K562 (cell line): ENCODE results near the gene DDR1. TPM values are rescaled to one million over a fixed set of nuclear protein-coding genes. Genes with fewer than 3 reads are reported as not detected.
"Not testable (repeated sequence)": the region's sequence is repeated elsewhere in the genome, so short reads cannot be mapped to it uniquely, and the experiment has no call there.

Source experiments
- ATAC-seq: fragments of 200-7000 bp; cut with Tn5 transposase; 3 replicates; pipeline ENCODE4 v1.9.1; 2020; ENCODE audit warnings: moderate library complexity
- BruUV-seq: library from RNA; stranded (reverse); fragments of 400-500 nt; replicated peaks from 2 replicates; lab custom pipeline; 2021; lab: Mats Ljungman, UMichigan
- CTCF ChIA-PET: fragments of 300-600 bp; formaldehyde crosslinking; extraction: SDS; loops from one replicate; lab custom pipeline; 2021; ENCODE audit warnings: low intra/inter-chr PET ratio; lab: Yijun Ruan, JAX
- POLR2A ChIA-PET: fragments of 300-600, 350-650 bp; sonication (Branson Sonifier 250); formaldehyde crosslinking; extraction: SDS; loops from one replicate; lab custom pipeline; 2021; ENCODE audit warnings: antibody characterized with exemption, inconsistent platforms; lab: Yijun Ruan, JAX
- DNase-seq, 4 experiments: peaks; one replicate each; pipeline versions ENCODE4 v3.0.0 to v3.0.0-alpha.2; 2011 to 2018; ENCODE audit warnings: low spot score in 3 of 4, mixed read lengths in 3 of 4; ENCODE audit errors: extremely low read depth in 1 of 4
- FAIRE-seq: peaks from 2 replicates; lab custom pipeline; 2011; peaks lifted over from hg19 to GRCh38; lab: Jason Lieb, UNC
- H2AFZ ChIP-seq: 2 replicates; pipeline ENCODE4 v1.6.0; 2011; ENCODE audit warnings: low read depth, low read length, control low read depth, inconsistent platforms
- H3K27ac ChIP-seq: fragments of 200-600 bp; 3 replicates; pipeline ENCODE4 v1.8.0; 2011; ENCODE audit warnings: low read depth, mild to moderate bottlenecking, control low read depth, inconsistent platforms, low read length, moderate library complexity, mixed read lengths; ENCODE audit errors: extremely low read depth
- H3K27me3 ChIP-seq, 2 experiments: fragments of 300-600 bp in 1 of 2; 2 replicates in 1 of 2; 3 replicates in 1 of 2; pipeline versions ENCODE4 v1.6.0 to v1.8.0; 2011; ENCODE audit warnings: inconsistent platforms in 2 of 2, low read length in 2 of 2, mild to moderate bottlenecking in 1 of 2, mixed read lengths in 1 of 2, moderate library complexity in 1 of 2; ENCODE audit not compliant: control insufficient read depth in 2 of 2, insufficient read depth in 2 of 2
- H3K36me3 ChIP-seq: fragments of 300-600 bp; 3 replicates; pipeline ENCODE4 v1.8.0; 2011; ENCODE audit warnings: mild to moderate bottlenecking, low read length, inconsistent platforms; ENCODE audit not compliant: control insufficient read depth, insufficient read depth
- H3K4me1 ChIP-seq, 2 experiments: fragments of 200-600 bp in 1 of 2; replicated peaks in 1 of 2; 2 replicates in 1 of 2; 3 replicates in 1 of 2; pipeline versions ENCODE4 v1.5.1 to v1.8.0; 2011; ENCODE audit warnings: inconsistent platforms in 2 of 2, low read length in 2 of 2, mild to moderate bottlenecking in 1 of 2, mixed read lengths in 1 of 2, moderate library complexity in 1 of 2; ENCODE audit not compliant: control insufficient read depth in 2 of 2, insufficient read depth in 2 of 2
- H3K4me2 ChIP-seq: 2 replicates; pipeline ENCODE4 v1.6.1; 2011; ENCODE audit warnings: low read length, control low read depth, inconsistent platforms, mixed read lengths; ENCODE audit not compliant: insufficient read depth
- H3K4me3 ChIP-seq: fragments of 200-600 bp; sonication (generic), shearing (Covaris generic); 2 replicates; pipeline ENCODE4 v1.5.1; 2016; ENCODE audit warnings: control low read depth, inconsistent platforms
- H3K79me2 ChIP-seq: fragments of 200-600 bp; 3 replicates; pipeline ENCODE4 v1.8.0; 2011; ENCODE audit warnings: low read length, inconsistent platforms; ENCODE audit not compliant: control insufficient read depth, insufficient read depth
- H3K9ac ChIP-seq, 2 experiments: 2 replicates each; pipeline versions ENCODE4 v1.6.0 to v1.6.1; 2011; ENCODE audit warnings: low read depth in 2 of 2, low read length in 2 of 2, control low read depth in 1 of 2, inconsistent platforms in 1 of 2, mild to moderate bottlenecking in 1 of 2, mixed read lengths in 1 of 2; ENCODE audit not compliant: insufficient read depth in 1 of 2
- H3K9me1 ChIP-seq: one replicate; pipeline ENCODE4 v1.6.0; 2011; ENCODE audit warnings: inconsistent platforms, mild to moderate bottlenecking, low read length, moderate library complexity; ENCODE audit not compliant: control insufficient read depth, insufficient read depth
- H3K9me3 ChIP-seq: replicated peaks from 2 replicates; pipeline ENCODE4 v1.5.1; 2011; ENCODE audit warnings: low read depth, low read length, inconsistent platforms; ENCODE audit not compliant: control insufficient read depth, insufficient read depth
- H4K20me1 ChIP-seq: replicated peaks from 2 replicates; pipeline ENCODE4 v1.6.1; 2011; ENCODE audit warnings: low read length, inconsistent platforms, mixed read lengths; ENCODE audit not compliant: control insufficient read depth, insufficient read depth
- CREB3L1 ChIP-seq: fragments of 450-650 bp; IDR thresholded peaks from 2 replicates; pipeline ENCODE4 v1.6.1; 2014; ENCODE audit warnings: low read depth, mild to moderate bottlenecking, moderate library complexity, borderline replicate concordance
- NFYB ChIP-seq: IDR thresholded peaks from 2 replicates; pipeline ENCODE4 v1.6.1; 2011; ENCODE audit warnings: mild to moderate bottlenecking, moderate library complexity; ENCODE audit not compliant: insufficient read length; ENCODE audit errors: extremely low read depth
- PHTF2 ChIP-seq: fragments of 250-450 bp; sonication (Bioruptor Pico); IDR thresholded peaks from 2 replicates; pipeline ENCODE4 v1.5.0; 2021; ENCODE audit warnings: mild to moderate bottlenecking
- RBM17 ChIP-seq: fragments of 200-400 bp; formaldehyde crosslinking; IDR thresholded peaks from 2 replicates; pipeline ENCODE4 v1.6.1; 2017; ENCODE audit warnings: low read depth, mild to moderate bottlenecking, low read length, borderline replicate concordance
- ZBTB17 ChIP-seq: fragments of 450-650 bp; formaldehyde crosslinking; IDR thresholded peaks from 2 replicates; pipeline ENCODE4 v1.4.0; 2020; ENCODE audit warnings: mild to moderate bottlenecking
- ZNF444 ChIP-seq: fragments of 250-450 bp; sonication (Bioruptor Pico); IDR thresholded peaks from 2 replicates; pipeline ENCODE4 v1.4.0; 2020; ENCODE audit warnings: mild to moderate bottlenecking, moderate library complexity
- WGBS: fragments of 100-300 bp; shearing (Covaris generic); methylation state at CpG from one replicate; pipeline ENCODE4 v1.1.6; 2016; ENCODE audit warnings: low coverage, mixed read lengths; ENCODE audit not compliant: insufficient coverage; ENCODE audit errors: missing lambda C conversion rate; 5-methylcytosine and 5-hydroxymethylcytosine counted together
- in situ Hi-C: fragments of 300-500 bp; cut with MboI; formaldehyde crosslinking; loops from 4 replicates; pipeline ENCODE4 v1.15.0; 2018; ENCODE audit warnings: inconsistent platforms, mixed read lengths
- intact Hi-C: fragments of 100-400 bp; cut with micrococcal nuclease; formaldehyde crosslinking; loops from 2 replicates; pipeline ENCODE4 v1.14.2; 2022
- polyA plus RNA-seq, 8 experiments: library from polyadenylated mRNA; depleted of rRNA in 4 of 8; stranded (reverse) in 5 of 8; unstranded in 3 of 8; fragments of >200 nt; fragmentation: Nextera tagmentation in 2 of 8; fragmentation: Illumina TruSeq in 1 of 8; extraction: Ambion mirVana in 2 of 8; extraction: Trizol in 1 of 8; gene quantifications; 2 replicates each; pipeline versions ENCODE4 v1.2.1 to v1.2.3, GENCODE V29; 2011 to 2014; ENCODE audit warnings: inconsistent platforms in 1 of 8, missing spikeins in 1 of 8
- total RNA-seq, 7 experiments: library from RNA; depleted of rRNA in 6 of 7; stranded (reverse); fragments of >200 nt in 6 of 7; fragmentation: Illumina TruSeq in 2 of 7; extraction: Trizol in 2 of 7; gene quantifications; 2 replicates each; pipeline versions ENCODE4 v1.2.1 to v1.2.3, GENCODE V29; 2011 to 2021; ENCODE audit warnings: low replicate concordance in 1 of 7
- TF ChIP-seq, protein P1 (sequence below): fragments of 450-650 bp; IDR thresholded peaks from 2 replicates; pipeline ENCODE4 v1.6.1; 2016; ENCODE audit warnings: borderline replicate concordance
- TF ChIP-seq, protein P2 (sequence below), 2 experiments: fragments of 450-650 bp; IDR thresholded peaks; 2 replicates each; pipeline ENCODE4 v1.6.1; 2016

DDR1 gene
- total and polyA plus RNA-seq, 9 of the 15 experiments (the other 6 are each of a cell fraction or from before 2014, with no cell fraction given) = 1.4 to 44.6 (median 12.2) TPM

- H3K9me1 ChIP-seq, H3K9ac ChIP-seq, ATAC-seq, BruUV-seq, H3K4me2 ChIP-seq, intact Hi-C loops, H4K20me1 ChIP-seq, H3K27ac ChIP-seq, FAIRE-seq, H3K4me3 ChIP-seq, H2AFZ ChIP-seq, DNase-seq, H3K27me3 ChIP-seq, CTCF ChIA-PET, H3K9me3 ChIP-seq: not testable (repeated sequence)
- in situ Hi-C loops = loop anchor here (10.0 kb wide), 1 partner anchor 464 kb away; no protein-coding TSS in a partner anchor
- POLR2A ChIA-PET = interaction anchor here (0.6 to 1.0 kb wide), 5 partner anchors 27 to 375 kb away, joined by 3 read pairs; partner anchors contain the start of gene IER3
- 94% methylated on average over 12 of the region's 12 CpGs for WGBS
- Histone ChIP-seq H3K36me3 (peaks cover 50% of the 10 kb centered on the region), H3K4me1 (peaks cover 23 to 26% of the 10 kb centered on the region in 2 experiments), H3K79me2 (peaks cover 23% of the 10 kb centered on the region)
These were observed 26.2 kb downstream of the DDR1 start for GRCh38 chr6:30910473-30910872.

DNA sequence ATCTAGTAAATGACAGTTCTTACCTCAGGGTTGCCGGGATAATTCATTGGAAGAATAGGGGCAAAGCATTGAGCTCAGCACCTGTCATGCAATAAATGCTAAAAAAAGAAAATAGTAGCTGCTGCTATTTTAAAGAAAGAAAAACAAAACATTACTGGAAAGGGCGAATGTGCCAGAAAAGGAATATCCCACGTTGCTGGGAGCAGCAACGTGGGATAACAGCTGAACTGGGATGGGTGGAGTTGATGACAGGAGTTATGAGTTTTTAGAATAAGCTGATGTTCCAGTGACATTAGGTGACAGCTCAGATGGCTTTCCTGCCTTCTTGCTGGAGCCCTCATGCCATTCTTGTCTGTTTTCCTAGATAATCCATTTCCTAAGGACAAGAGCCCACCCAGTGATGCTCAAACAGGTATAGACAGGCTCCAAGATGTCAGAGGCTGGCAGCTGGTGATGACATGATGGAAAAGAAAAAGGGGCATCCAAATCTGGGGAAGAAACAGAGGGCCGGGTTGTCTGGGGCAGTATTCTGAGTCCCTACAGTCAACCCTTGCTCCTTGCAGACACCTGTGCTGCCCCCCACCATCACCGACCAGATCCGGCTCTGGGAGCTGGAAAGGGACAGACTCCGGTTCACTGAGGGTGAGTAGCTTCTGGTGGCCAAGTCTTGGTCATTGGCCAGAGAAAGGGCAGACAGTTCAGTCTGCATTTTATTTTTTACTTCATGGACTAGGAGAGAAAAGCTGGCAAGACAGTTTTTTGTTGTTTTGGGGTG, 28.6 kb downstream of the DDR1 start:
- POLR2A ChIA-PET = interaction anchor here (0.7 to 2.2 kb wide), 11 partner anchors 8 to 682 kb away, joined by 3 to 6 read pairs (median 3); no protein-coding TSS in a partner anchor
- no peak for FAIRE-seq
- intact Hi-C loops (no loop called here), in situ Hi-C loops (loop anchor here (10.0 kb wide), 1 partner anchor 462 kb away; no protein-coding TSS in a partner anchor)
- no peaks in the 10 kb centered on the region for H3K9me1 ChIP-seq
- no peaks in the 10 kb centered on the region for H3K27me3 ChIP-seq
- H4K20me1 ChIP-seq = no peaks in the 10 kb centered on the region
- no peak for DNase-seq
- no TSS peak for BruUV-seq
- H3K4me1 ChIP-seq = peaks cover 22 to 34% of the 10 kb centered on the region in 2 experiments
- no peak overlapping the region for H3K27ac ChIP-seq
- no peaks in the 10 kb centered on the region for H3K9me3 ChIP-seq
- peaks cover 23% of the 10 kb centered on the region for H3K79me2 ChIP-seq
- CTCF ChIA-PET = interaction anchor here (1.1 to 3.7 kb wide), 3 partner anchors 84 to 280 kb away, joined by 3 to 34 read pairs (median 7); no protein-coding TSS in a partner anchor
- peaks cover 72% of the 10 kb centered on the region for H3K36me3 ChIP-seq
- no peak overlapping the region for H3K4me3 ChIP-seq
- H2AFZ ChIP-seq = no peak overlapping the region
- WGBS = 83% methylated on average over 8 of the region's 8 CpGs
- H3K4me2 ChIP-seq = no peak overlapping the region
- H3K9ac ChIP-seq = no peak overlapping the region
- no peak for ATAC-seq
- TF ChIP-seq ZBTB17 (no peak), RBM17 (no peak), ZNF444 (CRISPR knock-in tag) (no peak), PHTF2 (CRISPR knock-in tag) (no peak), NFYB (no peak), CREB3L1 (no peak)
- TF ChIP-seq, protein P1, sequence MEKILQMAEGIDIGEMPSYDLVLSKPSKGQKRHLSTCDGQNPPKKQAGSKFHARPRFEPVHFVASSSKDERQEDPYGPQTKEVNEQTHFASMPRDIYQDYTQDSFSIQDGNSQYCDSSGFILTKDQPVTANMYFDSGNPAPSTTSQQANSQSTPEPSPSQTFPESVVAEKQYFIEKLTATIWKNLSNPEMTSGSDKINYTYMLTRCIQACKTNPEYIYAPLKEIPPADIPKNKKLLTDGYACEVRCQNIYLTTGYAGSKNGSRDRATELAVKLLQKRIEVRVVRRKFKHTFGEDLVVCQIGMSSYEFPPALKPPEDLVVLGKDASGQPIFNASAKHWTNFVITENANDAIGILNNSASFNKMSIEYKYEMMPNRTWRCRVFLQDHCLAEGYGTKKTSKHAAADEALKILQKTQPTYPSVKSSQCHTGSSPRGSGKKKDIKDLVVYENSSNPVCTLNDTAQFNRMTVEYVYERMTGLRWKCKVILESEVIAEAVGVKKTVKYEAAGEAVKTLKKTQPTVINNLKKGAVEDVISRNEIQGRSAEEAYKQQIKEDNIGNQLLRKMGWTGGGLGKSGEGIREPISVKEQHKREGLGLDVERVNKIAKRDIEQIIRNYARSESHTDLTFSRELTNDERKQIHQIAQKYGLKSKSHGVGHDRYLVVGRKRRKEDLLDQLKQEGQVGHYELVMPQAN = no peak
- TF ChIP-seq, protein P2, sequence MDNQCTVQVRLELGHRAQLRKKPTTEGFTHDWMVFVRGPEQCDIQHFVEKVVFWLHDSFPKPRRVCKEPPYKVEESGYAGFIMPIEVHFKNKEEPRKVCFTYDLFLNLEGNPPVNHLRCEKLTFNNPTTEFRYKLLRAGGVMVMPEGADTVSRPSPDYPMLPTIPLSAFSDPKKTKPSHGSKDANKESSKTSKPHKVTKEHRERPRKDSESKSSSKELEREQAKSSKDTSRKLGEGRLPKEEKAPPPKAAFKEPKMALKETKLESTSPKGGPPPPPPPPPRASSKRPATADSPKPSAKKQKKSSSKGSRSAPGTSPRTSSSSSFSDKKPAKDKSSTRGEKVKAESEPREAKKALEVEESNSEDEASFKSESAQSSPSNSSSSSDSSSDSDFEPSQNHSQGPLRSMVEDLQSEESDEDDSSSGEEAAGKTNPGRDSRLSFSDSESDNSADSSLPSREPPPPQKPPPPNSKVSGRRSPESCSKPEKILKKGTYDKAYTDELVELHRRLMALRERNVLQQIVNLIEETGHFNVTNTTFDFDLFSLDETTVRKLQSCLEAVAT (IDR thresholded peaks at IDR 0.05) = no peak
